HG03342 (cell line): ENCODE data around the gene PKN2.
"Not testable (repeated sequence)": the region's sequence is repeated elsewhere in the genome, so short reads cannot be mapped to it uniquely, and the experiment has no call there.

Experiments used
- ATAC-seq: cut with Tn5 transposase; IDR thresholded peaks from one replicate; pipeline ENCODE4 v1.9.1; 2021; ENCODE audit warnings: mild to moderate bottlenecking, moderate library complexity; ENCODE audit not compliant: unreplicated experiment

PKN2 gene

DNA sequence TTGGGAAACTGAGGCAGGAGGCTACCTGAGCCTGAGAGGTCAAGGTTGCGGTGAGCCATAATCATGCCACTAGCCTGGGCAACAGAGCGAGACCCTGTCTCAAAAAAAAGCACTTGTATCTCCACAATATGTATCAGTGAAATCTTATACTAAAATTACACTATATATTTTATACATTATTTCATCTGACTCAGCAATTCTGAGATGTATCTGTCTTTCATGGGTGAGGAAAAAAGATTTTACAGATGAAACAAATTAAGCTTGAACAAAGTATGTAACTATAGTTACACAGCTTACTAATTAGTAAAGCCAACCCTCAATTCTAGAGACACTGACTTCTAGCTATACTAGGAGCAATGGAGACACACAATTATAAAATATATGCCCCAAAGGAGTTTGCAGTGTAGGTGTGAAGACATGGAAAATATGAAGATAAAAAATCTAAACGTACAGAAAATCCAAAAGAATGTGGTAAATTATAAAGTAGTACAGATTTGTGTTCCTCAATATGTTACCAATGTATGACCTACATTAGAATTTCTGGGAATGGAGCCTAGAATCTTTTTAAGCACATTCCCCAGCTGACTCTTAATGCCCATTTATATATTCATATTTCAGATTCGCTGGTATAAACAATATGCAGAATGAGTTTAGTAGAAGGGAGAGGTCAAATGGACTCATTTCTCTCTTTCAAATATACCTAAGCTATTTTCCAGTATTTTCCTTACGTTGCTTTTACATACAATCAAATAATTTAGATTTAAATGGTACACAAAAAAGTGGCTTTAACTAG, 192.7 kb downstream of the PKN2 start:
- ATAC-seq, result no peak

DNA sequence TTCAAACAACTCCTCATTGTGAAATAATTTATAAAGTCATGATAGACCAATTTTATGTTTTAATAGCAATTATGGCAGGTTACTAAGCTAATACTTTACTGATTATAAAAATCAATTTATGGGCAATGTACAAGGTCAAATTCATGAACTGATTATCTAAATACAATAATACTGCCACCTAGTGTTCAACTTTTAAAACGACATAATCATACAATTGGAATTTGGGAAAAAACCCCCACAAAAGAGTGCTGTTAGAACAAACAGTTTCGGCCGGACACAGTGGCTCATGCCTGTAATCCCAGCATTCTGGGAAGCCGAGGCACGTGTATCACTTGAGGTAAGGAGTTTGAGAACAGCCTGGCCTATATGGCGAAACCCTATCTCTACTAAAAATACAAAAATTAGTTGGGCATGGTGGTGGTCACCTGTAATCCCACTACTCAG, 193.3 kb downstream of the PKN2 start:
- no peak for ATAC-seq

DNA sequence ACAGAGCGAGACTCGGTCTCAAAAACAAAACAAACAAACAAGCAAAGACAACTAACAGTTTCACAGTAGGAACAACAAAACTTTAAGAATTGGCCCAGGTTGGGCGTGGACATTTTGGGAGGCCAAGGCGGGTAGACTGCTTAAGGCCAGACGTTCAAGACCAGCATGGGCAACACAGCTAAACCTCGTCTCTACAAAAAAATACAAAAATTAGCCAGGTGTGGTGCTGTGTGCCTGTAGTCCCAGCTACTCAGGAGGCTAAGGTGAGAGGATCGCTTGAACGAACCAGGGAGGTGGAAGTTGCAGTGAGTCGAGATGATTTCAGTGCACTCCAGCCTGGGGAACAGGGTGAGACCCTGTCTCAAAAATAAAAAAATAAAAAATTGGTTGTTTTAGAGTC, 193.8 kb downstream of the PKN2 start:
- ATAC-seq, result no peak

DNA sequence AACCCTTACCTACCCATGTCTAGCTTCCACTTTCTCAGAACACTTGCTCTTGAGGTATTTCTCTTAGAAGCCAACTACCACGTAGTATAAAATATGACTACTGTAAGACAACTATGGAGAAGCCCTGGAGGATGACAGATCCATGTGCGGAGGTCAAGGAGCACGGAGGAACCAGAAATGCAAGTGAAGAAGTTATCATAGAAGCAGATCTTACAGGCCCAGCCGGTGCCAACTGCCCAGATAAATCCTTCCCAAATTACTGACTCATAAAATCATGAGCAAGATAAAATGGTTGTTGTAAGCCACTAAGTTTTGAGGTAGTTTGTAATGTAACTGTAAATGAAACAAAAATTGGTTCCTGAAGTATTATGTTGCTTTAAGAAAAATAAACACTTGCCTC, 194.7 kb downstream of the PKN2 start:
- no peak for ATAC-seq

DNA sequence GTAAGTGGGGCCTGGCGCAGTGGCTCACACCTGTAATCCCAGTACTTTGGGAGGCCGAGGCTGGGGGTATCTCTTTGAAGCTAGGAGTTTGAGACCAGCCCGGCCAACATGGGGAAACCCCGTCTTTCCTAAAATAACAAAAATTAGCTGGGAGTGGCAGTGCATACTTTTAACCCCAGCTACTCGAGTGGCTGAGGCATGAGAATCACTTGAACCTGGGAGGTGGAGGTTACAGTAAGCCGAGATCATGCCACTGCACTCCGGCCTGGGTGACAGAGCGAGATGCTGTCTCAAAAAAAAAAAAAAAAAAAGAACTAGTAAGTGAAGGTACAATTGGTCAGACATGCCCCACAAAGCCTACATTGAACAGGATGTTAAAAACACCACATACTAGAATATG, 196.6 kb downstream of the PKN2 start:
- ATAC-seq, result not testable (repeated sequence)

DNA sequence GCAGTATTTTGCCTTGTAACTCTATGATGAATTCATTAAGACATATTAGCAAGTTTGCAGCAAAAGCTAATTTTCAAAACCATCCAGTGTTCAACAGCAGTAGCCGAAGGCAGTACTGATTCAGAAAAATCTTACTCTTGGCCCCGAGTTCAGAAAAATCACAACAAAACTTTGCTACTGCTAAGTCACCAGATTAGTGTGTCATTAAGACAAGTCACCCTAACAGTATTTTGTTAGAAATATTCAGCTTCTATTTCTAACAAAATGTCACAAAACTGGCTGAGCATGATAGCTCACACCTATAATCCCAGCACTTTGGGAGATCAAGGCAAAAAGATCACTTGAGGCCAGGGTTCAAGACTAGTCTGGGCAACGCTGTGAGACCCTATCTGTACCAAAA, 199.1 kb downstream of the PKN2 start:
- ATAC-seq, result no peak
